Lung (tissue), 12 donors: ENCODE measurements around the gene PEPD. TPM values are rescaled to one million over a fixed set of nuclear protein-coding genes. Genes with fewer than 3 reads are reported as not detected.

ENCODE experiments used
- ATAC-seq: fragments of 200-7000 bp; cut with Tn5 transposase; one replicate; pipeline ENCODE4 v1.9.1; 2020; ENCODE audit warnings: moderate number of reproducible peaks; ENCODE audit not compliant: insufficient read depth, low FRiP score
- DNase-seq, 3 donors: peaks; one replicate each; pipeline ENCODE4 v3.0.0-alpha.2; 2013 to 2017
- H3K27ac ChIP-seq, 2 donors: one replicate each; pipeline ENCODE4 v1.5.1; 2013; ENCODE audit warnings: mild to moderate bottlenecking in 2 of 2, moderate library complexity in 2 of 2, control low read depth in 1 of 2, inconsistent platforms in 1 of 2, low read depth in 1 of 2, low read length in 1 of 2
- H3K27me3 ChIP-seq, 3 donors: one replicate each; pipeline ENCODE4 v1.5.1; 2013; ENCODE audit warnings: low read length in 2 of 3; ENCODE audit not compliant: control insufficient read depth in 3 of 3, insufficient read depth in 3 of 3
- H3K36me3 ChIP-seq, 4 donors: one replicate each; pipeline ENCODE4 v1.5.1; 2013; ENCODE audit warnings: low read length in 4 of 4, mild to moderate bottlenecking in 1 of 4, moderate library complexity in 1 of 4; ENCODE audit not compliant: control insufficient read depth in 4 of 4, insufficient read depth in 4 of 4
- H3K4me1 ChIP-seq, 5 donors: one replicate each; pipeline ENCODE4 v1.5.1; 2013; ENCODE audit warnings: low read length in 5 of 5, mild to moderate bottlenecking in 2 of 5, moderate library complexity in 1 of 5; ENCODE audit not compliant: control insufficient read depth in 5 of 5, insufficient read depth in 5 of 5
- H3K4me3 ChIP-seq: one replicate; pipeline ENCODE4 v1.5.1; 2013; ENCODE audit warnings: mild to moderate bottlenecking, control low read depth, moderate library complexity
- H3K9ac ChIP-seq, 2 donors: one replicate each; pipeline ENCODE4 v1.5.1; 2013; ENCODE audit warnings: low read length in 2 of 2, control low read depth in 1 of 2; ENCODE audit not compliant: insufficient read depth in 1 of 2
- H3K9me3 ChIP-seq, 4 donors: one replicate each; pipeline ENCODE4 v1.5.1; 2013; ENCODE audit warnings: low read length in 3 of 4, mild to moderate bottlenecking in 1 of 4, moderate library complexity in 1 of 4; ENCODE audit not compliant: control insufficient read depth in 4 of 4, insufficient read depth in 3 of 4
- WGBS, 2 donors: extraction: QIAGEN DNeasy Blood & Tissue Kit; methylation state at CpG; one replicate each; pipeline ENCODE4 v1.1.7; 2013; 5-methylcytosine and 5-hydroxymethylcytosine counted together
- polyA plus RNA-seq, 2 donors: library from polyadenylated mRNA; stranded (reverse); fragments of 200-250 nt; gene quantifications; one replicate each; pipeline ENCODE4 v1.2.1, GENCODE V29; 2013
- total RNA-seq, 2 donors: library from RNA; depleted of rRNA in 1 of 2; stranded (reverse); fragments of >200 nt in 1 of 2; gene quantifications; one replicate each; pipeline ENCODE4 v1.2.1, GENCODE V29; 2014 to 2021
- TF ChIP-seq, protein P1 (sequence below): IDR thresholded peaks from 2 replicates; pipeline ENCODE4 v1.5.1; 2012; ENCODE audit warnings: mild to moderate bottlenecking; ENCODE audit errors: control extremely low read depth, extremely low read depth
- donor health status: control.
- donor health status: control.
- donor health status: Bipolar disorder and iron deficiency.
- donor health status: healthy.
- donor health status: DM: yes; HTN: yes; CAD: no.

PEPD gene
- total and polyA plus RNA-seq, 4 donors: 29.6 to 88.2 (median 73.4) TPM

DNA sequence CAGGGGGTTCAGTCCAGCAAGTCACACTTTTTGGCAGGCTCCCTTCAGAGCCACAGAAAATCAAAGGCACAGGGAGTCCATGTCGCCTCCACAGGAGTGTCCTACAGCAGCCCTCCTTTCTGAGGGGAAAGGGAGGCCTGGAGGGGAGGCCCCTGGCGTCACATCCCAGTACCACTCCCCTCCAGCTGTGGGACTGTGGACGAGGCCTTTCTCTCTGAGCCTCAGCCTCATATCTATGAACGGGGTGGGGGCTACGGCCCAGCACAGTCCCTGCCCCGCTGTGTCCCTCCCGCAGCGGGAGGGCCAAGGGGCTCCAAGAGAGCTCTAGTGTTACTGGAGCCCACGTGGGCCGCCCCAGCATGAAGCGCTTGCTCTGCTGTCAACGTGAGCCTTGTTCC lies 23.8 kb downstream of the PEPD start:
- H3K9ac ChIP-seq: no peak overlapping the region
- no peaks in the 10 kb centered on the region for H3K27me3 ChIP-seq
- H3K27ac ChIP-seq: no peak overlapping the region
- 93 to 94% methylated on average over 12 of the region's 12 CpGs for WGBS, 2 donors
- no peak for ATAC-seq
- DNase-seq: peak in 1 of 3 donors; percentile 4
- peaks cover 0 to 2% (median 0%) of the 10 kb centered on the region in 4 donors for H3K9me3 ChIP-seq
- H3K4me1 ChIP-seq: no peaks in the 10 kb centered on the region
- no peak overlapping the region for H3K4me3 ChIP-seq
- peaks cover 0 to 35% (median 3%) of the 10 kb centered on the region in 4 donors for H3K36me3 ChIP-seq
- TF ChIP-seq, protein P1, sequence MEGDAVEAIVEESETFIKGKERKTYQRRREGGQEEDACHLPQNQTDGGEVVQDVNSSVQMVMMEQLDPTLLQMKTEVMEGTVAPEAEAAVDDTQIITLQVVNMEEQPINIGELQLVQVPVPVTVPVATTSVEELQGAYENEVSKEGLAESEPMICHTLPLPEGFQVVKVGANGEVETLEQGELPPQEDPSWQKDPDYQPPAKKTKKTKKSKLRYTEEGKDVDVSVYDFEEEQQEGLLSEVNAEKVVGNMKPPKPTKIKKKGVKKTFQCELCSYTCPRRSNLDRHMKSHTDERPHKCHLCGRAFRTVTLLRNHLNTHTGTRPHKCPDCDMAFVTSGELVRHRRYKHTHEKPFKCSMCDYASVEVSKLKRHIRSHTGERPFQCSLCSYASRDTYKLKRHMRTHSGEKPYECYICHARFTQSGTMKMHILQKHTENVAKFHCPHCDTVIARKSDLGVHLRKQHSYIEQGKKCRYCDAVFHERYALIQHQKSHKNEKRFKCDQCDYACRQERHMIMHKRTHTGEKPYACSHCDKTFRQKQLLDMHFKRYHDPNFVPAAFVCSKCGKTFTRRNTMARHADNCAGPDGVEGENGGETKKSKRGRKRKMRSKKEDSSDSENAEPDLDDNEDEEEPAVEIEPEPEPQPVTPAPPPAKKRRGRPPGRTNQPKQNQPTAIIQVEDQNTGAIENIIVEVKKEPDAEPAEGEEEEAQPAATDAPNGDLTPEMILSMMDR: no peak

DNA sequence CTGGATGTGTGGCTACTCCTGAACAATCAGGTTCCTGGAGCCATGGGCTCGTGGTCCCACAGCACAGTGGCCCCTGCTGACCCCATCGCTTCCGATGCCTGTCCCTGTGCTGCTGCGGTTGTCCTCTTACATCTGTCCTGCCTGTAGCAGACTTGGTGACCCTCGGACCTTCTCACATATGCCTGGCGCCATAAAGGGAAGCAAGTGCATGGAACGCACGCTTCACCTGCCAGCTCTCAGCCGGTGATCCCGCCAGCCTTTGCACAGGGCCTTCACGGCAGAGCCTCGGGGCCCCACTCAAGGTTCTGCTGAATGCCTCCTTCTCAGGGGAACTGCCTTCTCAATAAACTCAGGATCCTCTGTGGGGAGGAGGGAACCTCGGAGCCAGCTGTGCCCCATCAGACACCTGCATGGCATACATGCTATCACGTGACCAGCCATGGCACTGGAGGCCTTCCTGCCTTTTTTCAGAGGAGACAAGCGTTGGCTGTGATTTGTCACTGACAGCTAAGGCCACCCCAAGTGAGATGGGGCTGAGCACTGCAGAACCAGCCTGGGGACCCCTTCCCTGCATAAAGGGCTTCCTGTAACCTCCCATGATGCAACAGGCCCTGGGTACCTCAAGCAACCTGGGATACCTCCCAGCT lies 24.3 kb downstream of the PEPD start:
- H3K4me1 ChIP-seq: no peaks in the 10 kb centered on the region
- H3K4me3 ChIP-seq: no peak overlapping the region
- H3K36me3 ChIP-seq: peaks cover 0 to 35% (median 3%) of the 10 kb centered on the region in 4 donors
- H3K27me3 ChIP-seq: no peaks in the 10 kb centered on the region
- no peak overlapping the region for H3K9ac ChIP-seq
- ATAC-seq (no peak), DNase-seq (peak in 1 of 3 donors; percentile 9)
- TF ChIP-seq, protein P1: no peak
- peaks cover 0 to 2% (median 0%) of the 10 kb centered on the region in 4 donors for H3K9me3 ChIP-seq
- H3K27ac ChIP-seq: no peak overlapping the region
- WGBS, 2 donors: 93 to 95% methylated on average over 15 of the region's 15 CpGs

DNA sequence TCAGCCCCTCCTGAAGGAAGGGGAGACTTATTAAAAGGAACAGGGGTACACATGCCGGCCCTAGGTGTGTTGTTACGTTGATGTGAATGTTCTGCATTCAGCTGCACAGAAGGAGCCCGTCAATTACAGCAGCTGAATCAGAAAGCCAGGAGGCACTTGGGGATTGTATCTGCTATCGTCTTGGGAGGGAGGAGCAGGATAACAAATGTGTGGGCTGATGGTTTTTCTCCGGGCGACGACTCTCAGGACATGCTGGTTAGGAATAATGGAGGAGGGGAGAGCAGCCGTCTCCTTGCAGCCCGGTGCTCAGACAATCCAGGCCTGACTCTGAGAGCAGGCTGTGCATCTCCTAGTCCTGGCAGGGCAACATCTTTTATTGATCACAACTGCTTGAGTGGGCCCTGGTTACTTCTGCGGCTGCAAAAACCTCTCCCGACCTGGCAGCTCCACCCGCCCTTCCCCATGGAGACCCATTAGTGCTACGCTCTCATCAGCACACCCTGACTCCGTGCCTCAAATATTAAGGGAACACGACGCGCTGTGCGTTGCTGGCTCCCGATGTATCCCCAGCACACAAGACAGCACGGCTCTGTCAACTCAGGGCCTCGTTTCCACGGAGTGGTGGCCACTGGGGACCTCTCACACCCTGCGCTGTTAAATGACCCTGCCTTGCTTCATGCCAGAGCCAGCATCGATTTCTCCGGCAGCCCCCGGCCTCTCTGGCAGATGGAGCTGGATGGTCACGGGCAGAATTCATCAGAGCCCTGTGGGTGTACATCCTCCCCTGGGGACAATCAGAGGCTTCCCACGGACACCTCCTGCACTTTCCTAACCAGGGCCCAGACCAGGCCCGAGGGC lies 25.3 kb downstream of the PEPD start:
- Histone ChIP-seq H3K27ac (no peak overlapping the region), H3K36me3 (peaks cover 0 to 35% (median 3%) of the 10 kb centered on the region in 4 donors), H3K9ac (no peak overlapping the region), H3K9me3 (peaks cover 0 to 2% (median 0%) of the 10 kb centered on the region in 4 donors), H3K4me1 (no peaks in the 10 kb centered on the region), H3K4me3 (no peak overlapping the region), H3K27me3 (no peaks in the 10 kb centered on the region)
- no peak for ATAC-seq
- TF ChIP-seq, protein P1: no peak
- peak in 1 of 3 donors; percentile 4 for DNase-seq
- 91 to 93% methylated on average over 29 of the region's 29 CpGs for WGBS, 2 donors
